Thyroid gland (tissue), 4 donors: Measurements from ENCODE around the gene RASGRF1. TPM values are rescaled to one million over a fixed set of nuclear protein-coding genes. Genes with fewer than 3 reads are reported as not detected.

ENCODE experiments used
- DNase-seq, 2 donors: peaks; one replicate each; pipeline ENCODE4 v3.0.0-alpha.2; 2019
- H3K27ac ChIP-seq, 3 donors: fragments of 200-600 bp; sonication (generic); 1 replicate in 2 of 3; 2 replicates in 1 of 3; pipeline ENCODE4 v1.5.1; 2016 to 2019; ENCODE audit warnings: mild to moderate bottlenecking in 1 of 3, moderate library complexity in 1 of 3
- H3K27me3 ChIP-seq: fragments of 200-600 bp; sonication (generic); one replicate; pipeline ENCODE4 v1.5.1; 2019
- H3K36me3 ChIP-seq, 2 donors: fragments of 200-600 bp; sonication (generic); one replicate each; pipeline ENCODE4 v1.5.1; 2016 to 2019
- H3K4me1 ChIP-seq, 2 donors: fragments of 200-600 bp; sonication (generic); one replicate each; pipeline ENCODE4 v1.5.1; 2017 to 2019
- H3K4me3 ChIP-seq, 3 donors: fragments of 200-600 bp; sonication (generic); replicated peaks in 1 of 3; 1 replicate in 2 of 3; 2 replicates in 1 of 3; pipeline ENCODE4 v1.5.1; 2016; ENCODE audit warnings: mild to moderate bottlenecking in 1 of 3
- H3K9me3 ChIP-seq: fragments of 200-600 bp; sonication (generic); one replicate; pipeline ENCODE4 v1.5.1; 2017
- CTCF ChIP-seq, 6 experiments: fragments of 200-600 bp in 3 of 6; fragments of 450-650 bp in 3 of 6; sonication (generic) in 3 of 6; IDR thresholded peaks; one replicate each; pipeline ENCODE4 v1.5.1; 2016 to 2019; ENCODE audit warnings: antibody characterized with exemption in 6 of 6, mild to moderate bottlenecking in 2 of 6, inconsistent platforms in 1 of 6, moderate library complexity in 1 of 6
- POLR2A ChIP-seq, 2 donors: fragments of 450-650 bp; IDR thresholded peaks; one replicate each; pipeline ENCODE4 v1.6.1; 2017; ENCODE audit warnings: antibody characterized with exemption in 2 of 2, mild to moderate bottlenecking in 2 of 2, moderate library complexity in 1 of 2
- WGBS, 2 donors: methylation state at CpG; one replicate each; pipeline ENCODE4 v1.1.5; 2017; 5-methylcytosine and 5-hydroxymethylcytosine counted together
- intact Hi-C: fragments of 100-400 bp; cut with DNase I; formaldehyde crosslinking; loops from one replicate; pipeline ENCODE4 v1.15.1; 2023
- total RNA-seq, 4 donors: library from RNA; depleted of rRNA; stranded (reverse); fragments of >200 nt; gene quantifications; one replicate each; pipeline ENCODE4 v1.2.3, GENCODE V29; 2016

Gene RASGRF1
- total RNA-seq, 4 donors from 2014 or later: 0.40 TPM; not detected in 3

GRCh38 chr15:78955355-78955754, 135.2 kb downstream of the RASGRF1 start:
- no peak for TF ChIP-seq CTCF (IDR thresholded peaks at IDR 0.05)
- TF ChIP-seq POLR2A (IDR thresholded peaks at IDR 0.05): no peak
- no peaks in the 10 kb centered on the region for H3K27me3 ChIP-seq
- no peaks in the 10 kb centered on the region for H3K9me3 ChIP-seq
- no peak overlapping the region for H3K4me3 ChIP-seq
- no peaks in the 10 kb centered on the region for H3K36me3 ChIP-seq
- peaks cover 0 to 14% of the 10 kb centered on the region in 2 donors for H3K4me1 ChIP-seq
- no peak overlapping the region for H3K27ac ChIP-seq
- 93 to 95% methylated on average over 5 of the region's 5 CpGs for WGBS, 2 donors
- intact Hi-C loops: no loop called here
- DNase-seq: no peak

GRCh38 chr15:78951841-78952238, 138.7 kb downstream of the RASGRF1 start:
- intact Hi-C loops: no loop called here
- H3K4me1 ChIP-seq: peaks cover 0 to 14% of the 10 kb centered on the region in 2 donors
- H3K9me3 ChIP-seq: no peaks in the 10 kb centered on the region
- WGBS, 2 donors: 72 to 79% methylated on average over 4 of the region's 4 CpGs
- H3K4me3 ChIP-seq: no peak overlapping the region
- no peak overlapping the region for H3K27ac ChIP-seq
- TF ChIP-seq CTCF (IDR thresholded peaks at IDR 0.05): no peak
- no peak for TF ChIP-seq POLR2A (IDR thresholded peaks at IDR 0.05)
- no peaks in the 10 kb centered on the region for H3K36me3 ChIP-seq
- H3K27me3 ChIP-seq: no peaks in the 10 kb centered on the region
- no peak for DNase-seq

DNA sequence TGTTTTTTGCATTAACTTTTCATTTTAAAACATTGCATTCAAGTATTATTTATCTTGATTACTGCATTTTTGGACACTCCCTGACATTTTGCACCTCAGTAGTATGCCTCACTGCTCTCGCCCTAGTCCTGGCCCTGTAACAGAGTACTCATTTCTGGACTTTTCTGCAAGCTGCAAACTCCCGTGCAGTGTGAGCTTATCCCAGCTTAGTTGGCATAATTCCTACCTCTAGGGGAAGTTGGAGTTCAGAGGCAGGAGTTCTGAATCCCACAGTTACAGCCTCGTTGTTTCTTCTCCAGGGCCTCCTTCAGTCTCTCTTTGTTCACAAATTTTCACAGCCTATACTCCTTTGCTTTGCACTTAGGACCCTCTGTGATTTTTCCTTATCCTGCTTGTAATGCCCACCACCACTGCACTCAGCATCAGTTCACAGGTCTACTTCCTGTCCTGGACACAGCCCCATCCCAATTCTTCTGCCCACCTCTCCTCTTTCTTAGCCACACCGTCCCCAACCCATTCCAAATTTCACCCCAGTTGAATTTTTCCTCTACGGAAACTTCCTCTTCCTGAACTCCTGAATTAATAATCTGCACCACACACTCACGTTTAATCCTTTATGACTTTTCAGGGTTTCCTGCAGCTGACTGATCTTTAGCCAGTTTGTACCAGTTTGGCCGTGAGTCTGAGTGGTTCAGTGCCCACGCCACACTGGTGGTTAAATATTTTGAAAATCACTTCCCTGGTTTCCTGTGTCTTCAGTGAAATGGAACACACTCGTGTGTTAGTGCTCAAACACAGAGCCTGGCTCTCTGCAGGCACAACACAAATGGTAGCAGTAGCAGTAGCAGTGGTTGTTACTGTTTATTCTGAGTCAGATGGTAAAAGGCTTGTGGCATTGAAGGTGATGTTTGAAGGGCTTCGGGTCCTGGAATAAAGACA, 139.4 kb downstream of the RASGRF1 start:
- no peak overlapping the region for H3K27ac ChIP-seq
- H3K4me3 ChIP-seq: no peak overlapping the region
- intact Hi-C loops: no loop called here
- WGBS, 2 donors: 38 to 43% methylated on average over 10 of the region's 10 CpGs
- H3K4me1 ChIP-seq: peaks cover 0 to 14% of the 10 kb centered on the region in 2 donors
- DNase-seq: peak in 1 of 2 donors; percentile 46
- H3K27me3 ChIP-seq: no peaks in the 10 kb centered on the region
- TF ChIP-seq CTCF (IDR thresholded peaks at IDR 0.05) (peak in 1 of 6 experiments; percentile 10), POLR2A (IDR thresholded peaks at IDR 0.05) (no peak)
- H3K36me3 ChIP-seq: no peaks in the 10 kb centered on the region
- H3K9me3 ChIP-seq: no peaks in the 10 kb centered on the region

GRCh38 chr15:78950343-78950742, 140.2 kb downstream of the RASGRF1 start:
- Histone ChIP-seq H3K27ac (no peak overlapping the region), H3K4me1 (peaks cover 0 to 14% of the 10 kb centered on the region in 2 donors), H3K27me3 (no peaks in the 10 kb centered on the region), H3K4me3 (no peak overlapping the region), H3K36me3 (no peaks in the 10 kb centered on the region), H3K9me3 (no peaks in the 10 kb centered on the region)
- WGBS, 2 donors: 92 to 97% methylated on average over 9 of the region's 9 CpGs
- intact Hi-C loops: no loop called here
- DNase-seq: no peak
- TF ChIP-seq CTCF (IDR thresholded peaks at IDR 0.05) (no peak), POLR2A (IDR thresholded peaks at IDR 0.05) (no peak)

- Histone ChIP-seq H3K27me3 (no peaks in the 10 kb centered on the region), H3K9me3 (no peaks in the 10 kb centered on the region), H3K4me3 (no peak overlapping the region), H3K4me1 (peaks cover 2 to 16% of the 10 kb centered on the region in 2 donors), H3K27ac (no peak overlapping the region), H3K36me3 (no peaks in the 10 kb centered on the region)
- intact Hi-C loops: no loop called here
- WGBS, 2 donors: 0% methylated on average over 1 of the region's 1 CpG
- TF ChIP-seq CTCF (IDR thresholded peaks at IDR 0.05): no peak
- no peak for TF ChIP-seq POLR2A (IDR thresholded peaks at IDR 0.05)
- DNase-seq: no peak
These were observed 141.1 kb downstream of the RASGRF1 start for GRCh38 chr15:78949461-78949860.
